22Rv1 (cell line): ENCODE results near the gene KLHL17.

Experiments
- ZFX ChIP-seq: fragments of 450-650 bp; IDR thresholded peaks from 2 replicates; pipeline ENCODE4 v1.6.1; 2017; ENCODE audit warnings: antibody characterized with exemption, borderline replicate concordance
- TF ChIP-seq, protein P1 (sequence below): fragments of 450-650 bp; IDR thresholded peaks from 2 replicates; pipeline ENCODE4 v1.5.1; 2017; ENCODE audit warnings: mild to moderate bottlenecking

DNA sequence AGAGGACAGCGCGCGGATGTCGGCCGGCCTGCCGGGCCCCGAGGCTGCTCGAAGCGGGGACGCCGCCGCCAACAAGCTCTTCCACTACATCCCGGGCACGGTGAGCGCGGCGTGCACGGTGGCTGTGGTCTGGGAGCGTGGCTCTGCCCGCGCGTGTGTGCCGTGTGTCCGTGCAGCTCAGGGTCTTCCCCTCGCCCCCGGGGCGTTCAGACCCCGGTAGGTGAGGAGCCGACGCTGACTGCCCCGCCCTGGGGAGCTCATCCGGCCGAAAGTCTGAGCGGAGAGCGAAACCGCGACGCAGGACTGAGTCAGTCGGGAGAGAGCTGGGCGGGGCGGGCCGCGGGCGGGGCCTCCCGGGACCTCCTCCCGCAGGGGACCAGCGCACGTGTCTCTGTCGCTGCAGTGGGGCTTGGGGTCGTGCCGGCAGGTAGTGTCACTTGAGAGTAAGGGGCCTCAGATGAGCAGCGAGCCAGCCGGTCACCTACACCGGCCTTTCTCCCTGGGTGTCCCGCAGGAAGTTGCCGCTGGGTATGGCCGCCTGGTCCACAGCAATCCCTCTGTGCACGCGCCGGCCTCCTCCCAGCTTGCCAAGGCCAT is 6.4 kb downstream of the KLHL17 start:
- TF ChIP-seq, protein P1, sequence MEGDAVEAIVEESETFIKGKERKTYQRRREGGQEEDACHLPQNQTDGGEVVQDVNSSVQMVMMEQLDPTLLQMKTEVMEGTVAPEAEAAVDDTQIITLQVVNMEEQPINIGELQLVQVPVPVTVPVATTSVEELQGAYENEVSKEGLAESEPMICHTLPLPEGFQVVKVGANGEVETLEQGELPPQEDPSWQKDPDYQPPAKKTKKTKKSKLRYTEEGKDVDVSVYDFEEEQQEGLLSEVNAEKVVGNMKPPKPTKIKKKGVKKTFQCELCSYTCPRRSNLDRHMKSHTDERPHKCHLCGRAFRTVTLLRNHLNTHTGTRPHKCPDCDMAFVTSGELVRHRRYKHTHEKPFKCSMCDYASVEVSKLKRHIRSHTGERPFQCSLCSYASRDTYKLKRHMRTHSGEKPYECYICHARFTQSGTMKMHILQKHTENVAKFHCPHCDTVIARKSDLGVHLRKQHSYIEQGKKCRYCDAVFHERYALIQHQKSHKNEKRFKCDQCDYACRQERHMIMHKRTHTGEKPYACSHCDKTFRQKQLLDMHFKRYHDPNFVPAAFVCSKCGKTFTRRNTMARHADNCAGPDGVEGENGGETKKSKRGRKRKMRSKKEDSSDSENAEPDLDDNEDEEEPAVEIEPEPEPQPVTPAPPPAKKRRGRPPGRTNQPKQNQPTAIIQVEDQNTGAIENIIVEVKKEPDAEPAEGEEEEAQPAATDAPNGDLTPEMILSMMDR, result no peak
- no peak for TF ChIP-seq ZFX
